Measurements from ENCODE around the gene ADGRB3. TPM values are rescaled to one million over a fixed set of nuclear protein-coding genes. Genes with fewer than 3 reads are reported as not detected.

Gene ADGRB3
- total RNA-seq, 1 donor from 2014 or later: 2.0 TPM

GRCh38 chr6:69026243-69026642, 391.2 kb downstream of the ADGRB3 start:
- no peak for DNase-seq (ENCODE audit: low spot score)

DNA sequence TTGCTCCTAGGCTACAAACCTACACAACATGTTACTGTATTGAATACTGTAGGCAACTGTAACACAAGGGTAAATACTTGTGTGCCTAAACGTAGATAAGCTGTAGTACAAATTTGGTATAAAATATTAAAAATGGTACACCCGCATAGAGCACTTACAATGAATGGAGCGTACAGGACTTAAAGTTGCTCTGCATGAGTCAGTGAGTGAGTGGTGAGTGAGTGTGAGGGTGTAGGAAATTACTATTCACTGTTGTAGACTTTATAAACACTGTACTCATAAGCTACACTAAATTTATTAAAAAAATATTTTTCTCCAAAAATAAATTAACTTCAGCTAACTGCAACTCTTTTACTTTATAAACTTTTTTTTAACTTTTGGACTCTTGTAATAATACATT, 391.6 kb downstream of the ADGRB3 start:
- no peak for DNase-seq (ENCODE audit: low spot score)

DNA sequence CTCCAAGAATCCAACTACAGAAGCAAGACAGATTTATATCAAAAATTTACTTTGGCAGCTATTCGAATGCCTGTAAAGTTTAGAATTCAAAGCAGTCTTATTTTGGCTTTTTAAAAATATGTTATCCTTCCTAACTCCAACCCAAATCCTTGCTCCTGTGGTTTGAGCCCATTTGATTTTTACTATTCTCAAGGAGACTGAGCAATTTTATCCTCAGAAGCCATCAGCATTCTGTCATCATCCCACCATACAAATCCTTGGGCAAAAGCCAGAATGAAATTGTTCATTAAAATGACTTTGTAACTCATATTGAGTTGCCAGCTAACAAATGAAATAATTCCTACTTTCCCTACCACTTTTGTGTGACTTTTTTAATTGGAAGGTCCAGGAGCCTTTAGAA, 392.8 kb downstream of the ADGRB3 start:
- no peak for DNase-seq (ENCODE audit: low spot score)

DNA sequence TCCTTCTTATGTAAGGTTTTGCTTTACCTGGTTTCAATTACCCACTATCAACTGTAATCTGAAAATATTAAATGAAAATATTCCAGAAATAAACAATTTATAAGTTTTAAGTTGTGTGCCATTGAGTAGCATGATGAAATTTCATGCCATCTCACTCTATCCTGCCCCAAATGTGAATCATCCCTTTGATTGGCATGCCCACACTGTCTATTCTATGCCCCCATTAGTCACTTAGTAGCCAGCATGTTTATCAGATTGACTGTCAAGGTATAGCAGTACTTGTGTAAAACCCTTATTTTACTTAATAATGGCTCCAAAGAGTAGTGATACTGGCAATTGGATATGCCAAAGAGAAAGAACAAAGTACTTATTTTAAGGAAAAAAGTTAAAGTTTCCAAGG, 403.8 kb downstream of the ADGRB3 start:
- no peak for DNase-seq (ENCODE audit: low spot score)

- DNase-seq (ENCODE audit: low spot score): no peak
Observed at GRCh38 chr6:69042297-69042696, 407.2 kb downstream of the ADGRB3 start.

DNA sequence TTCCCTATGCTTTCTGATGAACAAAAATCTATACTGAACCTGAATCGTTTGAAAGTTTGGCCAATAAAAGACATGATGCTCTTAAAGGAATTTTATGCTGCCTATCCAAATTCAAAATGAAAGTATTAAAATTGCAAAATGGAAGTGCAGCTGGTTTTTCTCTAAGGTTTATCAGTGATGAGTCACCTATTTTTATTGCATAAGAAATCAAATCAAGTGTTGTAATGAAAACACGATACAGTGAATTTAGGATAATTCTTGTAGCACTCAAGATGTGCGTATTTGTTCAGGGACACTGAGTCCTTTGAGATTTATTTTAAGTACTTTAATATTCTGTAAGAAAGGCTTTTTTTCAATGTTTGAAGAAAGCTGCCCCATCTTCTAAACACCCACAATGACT, 409.5 kb downstream of the ADGRB3 start:
- no peak for DNase-seq (ENCODE audit: low spot score)

DNA sequence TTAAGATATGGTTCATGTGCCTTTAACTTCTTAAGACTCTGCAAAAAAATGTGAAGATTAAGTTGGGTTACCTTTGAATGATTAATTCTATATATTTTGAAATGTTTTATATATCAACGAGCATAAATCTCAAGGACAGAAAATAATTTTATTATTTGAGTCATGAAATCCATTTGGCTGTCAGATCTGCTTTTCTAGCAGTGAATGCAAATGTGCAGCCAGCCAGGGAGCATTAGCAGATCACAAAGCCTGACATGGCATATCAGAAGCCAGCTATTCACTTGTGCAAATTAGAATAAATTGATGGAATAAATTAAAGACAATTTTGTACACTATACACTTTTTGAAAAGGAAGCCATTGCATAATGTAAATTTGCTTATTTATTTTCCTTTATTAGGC, 424.3 kb downstream of the ADGRB3 start:
- DNase-seq (ENCODE audit: low spot score): no peak

- no peak for DNase-seq (ENCODE audit: low spot score)
Observed at GRCh38 chr6:69061066-69061465, 426.0 kb downstream of the ADGRB3 start.

- no peak for DNase-seq (ENCODE audit: low spot score)
Observed at GRCh38 chr6:69063401-69063800, 428.3 kb downstream of the ADGRB3 start.

DNA sequence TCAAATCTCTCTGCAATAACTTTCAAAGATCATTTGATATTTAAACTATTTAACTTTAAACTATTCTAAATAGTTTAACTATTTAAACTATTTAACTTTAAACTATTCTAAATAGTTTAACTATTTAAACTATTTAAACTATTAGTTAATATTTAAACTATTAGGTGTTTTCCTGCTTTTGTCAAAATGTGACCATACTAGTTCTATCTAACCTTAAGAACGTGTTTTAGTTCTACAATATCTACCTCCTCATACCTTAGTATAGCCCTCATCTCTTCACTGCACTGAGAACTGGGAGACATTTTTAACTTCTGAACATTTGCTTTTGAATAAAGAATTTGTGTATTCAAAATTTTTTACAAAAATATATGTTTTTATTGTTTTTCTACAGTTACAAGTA, 429.1 kb downstream of the ADGRB3 start:
- DNase-seq (ENCODE audit: low spot score): no peak

GRCh38 chr6:69069881-69070280, 434.8 kb downstream of the ADGRB3 start:
- DNase-seq (ENCODE audit: low spot score): no peak

DNA sequence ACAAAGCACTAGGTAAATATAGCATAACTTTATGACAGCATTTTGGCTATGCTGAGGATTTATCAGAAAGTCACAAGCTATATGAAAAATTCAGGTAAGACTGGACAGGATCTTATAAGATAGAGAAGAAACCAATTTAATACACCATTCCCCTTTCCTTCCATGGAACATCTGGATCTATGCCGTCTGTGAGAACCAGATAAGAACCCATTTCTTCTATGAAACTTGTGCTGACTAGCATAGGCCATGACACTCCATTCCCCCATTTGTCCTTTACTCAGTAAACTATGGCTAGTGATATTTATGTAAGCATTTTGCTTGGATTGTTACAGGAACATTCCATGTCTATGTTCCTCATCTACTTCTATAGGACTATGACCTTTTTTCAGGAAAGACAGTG, 437.7 kb downstream of the ADGRB3 start:
- DNase-seq (ENCODE audit: low spot score): no peak

GRCh38 chr6:69084746-69085335, 449.8 kb downstream of the ADGRB3 start:
- DNase-seq (ENCODE audit: low spot score): no peak

DNA sequence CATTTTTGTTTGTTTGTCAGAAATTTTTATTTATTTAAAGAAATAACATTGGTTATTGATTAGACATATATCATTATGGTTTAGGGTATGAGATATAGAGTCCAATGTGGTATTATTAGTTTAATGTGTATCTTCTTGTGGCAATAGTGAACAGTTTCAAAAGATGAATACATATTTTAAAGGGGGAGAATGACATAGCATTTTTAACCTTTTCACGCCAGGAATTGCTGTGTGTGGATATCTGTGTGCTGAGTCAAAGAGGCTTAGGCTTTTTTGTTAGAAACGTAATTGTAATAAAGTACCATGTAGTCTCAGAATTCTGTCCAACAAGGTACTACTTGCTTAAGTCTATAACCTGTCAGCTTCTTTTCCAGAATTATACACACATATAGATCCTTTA, 451.6 kb downstream of the ADGRB3 start:
- no peak for DNase-seq (ENCODE audit: low spot score)

GRCh38 chr6:69089539-69089938, 454.5 kb downstream of the ADGRB3 start:
- no peak for DNase-seq (ENCODE audit: low spot score)

DNA sequence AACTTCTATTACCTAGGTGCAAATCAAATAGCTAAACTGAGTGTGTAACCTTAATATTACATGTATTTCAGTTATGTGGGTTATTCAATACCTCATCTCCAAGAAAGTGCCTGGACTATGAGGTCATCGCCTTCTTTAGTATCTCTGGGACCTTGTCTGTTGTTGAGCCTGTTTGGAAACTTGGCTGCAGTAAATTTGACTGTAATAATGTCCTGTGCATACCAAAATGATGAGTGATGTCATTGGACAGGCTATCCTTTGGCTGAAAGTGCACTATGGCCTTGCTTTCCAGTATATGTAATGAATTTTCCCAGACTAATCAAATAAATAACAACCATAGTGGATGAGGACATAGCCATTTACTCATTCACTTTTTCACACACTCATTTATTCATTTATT, 455.1 kb downstream of the ADGRB3 start:
- no peak for DNase-seq (ENCODE audit: low spot score)

DNA sequence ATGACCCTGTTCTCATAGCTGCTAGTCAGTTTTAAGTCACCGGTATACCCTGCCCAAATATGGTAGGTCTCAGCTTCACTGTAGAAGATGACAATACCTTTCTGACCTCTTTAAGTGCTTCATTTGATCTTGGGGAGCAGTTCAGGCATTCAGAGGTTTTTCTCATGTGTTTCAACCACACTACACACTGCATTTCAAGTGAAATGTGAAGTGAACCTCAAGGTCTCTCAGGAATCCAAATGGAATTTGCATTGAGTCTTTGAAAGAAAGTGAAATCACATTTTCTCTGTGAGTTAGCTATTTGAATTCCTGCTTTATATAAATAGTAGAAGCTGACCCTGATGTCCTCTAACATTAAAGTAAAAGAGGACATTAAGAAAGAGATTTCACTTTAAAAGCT, 461.6 kb downstream of the ADGRB3 start:
- no peak for DNase-seq (ENCODE audit: low spot score)

DNA sequence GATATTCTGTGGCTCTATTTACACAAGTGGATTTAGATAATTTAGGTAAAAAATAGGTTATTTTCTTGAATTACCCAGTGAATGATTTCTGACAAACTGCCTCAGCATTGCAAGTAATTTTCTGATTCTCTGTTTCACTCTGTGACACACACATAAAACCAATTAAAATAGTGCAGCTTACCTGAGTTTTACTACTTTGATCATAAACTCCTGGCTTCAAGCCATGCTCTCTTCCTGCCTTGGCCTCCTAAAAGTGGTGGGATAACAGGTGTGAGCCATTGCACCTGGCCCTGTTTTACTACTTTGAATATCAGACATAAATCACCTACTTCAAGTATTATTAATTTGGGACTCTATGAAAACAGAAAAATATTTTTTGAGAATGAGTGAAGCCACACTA, 462.9 kb downstream of the ADGRB3 start:
- no peak for DNase-seq (ENCODE audit: low spot score)

DNA sequence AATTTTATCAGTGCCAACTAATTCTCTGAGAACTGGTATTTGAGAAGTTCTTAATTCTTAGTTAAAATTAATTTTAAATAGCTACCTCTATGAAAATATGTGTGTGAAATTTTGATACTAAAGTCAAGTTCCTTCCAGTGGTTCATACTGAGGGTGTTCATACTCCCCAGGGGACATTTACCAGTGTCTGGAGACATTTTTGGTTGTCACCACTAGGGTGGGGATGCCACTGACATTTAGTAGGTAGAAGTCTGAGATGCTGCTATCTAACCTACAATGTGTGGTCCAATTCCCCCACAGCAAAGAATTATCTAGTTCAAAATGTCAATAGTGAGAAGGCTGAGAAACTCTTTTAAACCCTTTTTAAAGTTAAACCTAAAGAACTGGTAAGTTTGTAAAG, 463.8 kb downstream of the ADGRB3 start:
- no peak for DNase-seq (ENCODE audit: low spot score)

DNA sequence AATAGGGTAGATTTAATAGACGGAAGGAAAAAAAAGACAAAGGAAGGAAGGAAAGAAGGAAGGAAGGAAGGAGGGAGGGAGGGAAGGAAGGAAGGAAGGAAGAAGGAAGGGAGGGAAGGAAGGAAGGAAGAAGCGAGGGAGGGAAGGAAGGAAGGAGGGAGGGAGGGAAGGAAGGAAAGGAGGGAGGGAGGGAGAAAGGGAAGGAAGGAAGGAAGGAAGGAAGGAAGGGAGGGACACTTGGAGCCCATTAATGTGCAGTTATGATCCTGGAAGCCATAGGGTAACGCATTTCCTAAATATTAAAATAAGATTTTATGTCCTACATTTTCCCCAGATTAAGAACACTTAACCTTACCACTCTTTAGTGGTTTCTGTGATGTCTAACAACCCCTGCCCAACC, 465.7 kb downstream of the ADGRB3 start:
- no peak for DNase-seq (ENCODE audit: low spot score)

DNA sequence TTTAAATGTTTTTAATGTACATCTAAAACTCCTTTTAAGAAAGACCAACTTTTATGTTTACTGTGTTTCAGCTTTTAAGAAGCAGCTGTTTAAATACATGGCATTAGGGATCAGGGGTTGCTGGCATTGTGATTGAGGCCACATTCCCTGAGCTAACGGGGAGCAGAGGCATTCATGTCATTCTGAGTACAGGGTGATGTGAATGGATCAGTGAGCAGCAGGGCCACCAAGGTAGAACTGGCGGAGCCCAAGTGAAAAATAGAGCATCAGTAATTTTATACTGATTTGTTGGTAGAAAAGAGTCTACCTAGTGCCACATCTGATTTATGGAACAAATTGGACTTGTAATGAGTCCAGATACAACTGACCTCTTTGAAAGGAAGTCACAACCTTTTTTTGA, 467.3 kb downstream of the ADGRB3 start:
- DNase-seq (ENCODE audit: low spot score): no peak

DNA sequence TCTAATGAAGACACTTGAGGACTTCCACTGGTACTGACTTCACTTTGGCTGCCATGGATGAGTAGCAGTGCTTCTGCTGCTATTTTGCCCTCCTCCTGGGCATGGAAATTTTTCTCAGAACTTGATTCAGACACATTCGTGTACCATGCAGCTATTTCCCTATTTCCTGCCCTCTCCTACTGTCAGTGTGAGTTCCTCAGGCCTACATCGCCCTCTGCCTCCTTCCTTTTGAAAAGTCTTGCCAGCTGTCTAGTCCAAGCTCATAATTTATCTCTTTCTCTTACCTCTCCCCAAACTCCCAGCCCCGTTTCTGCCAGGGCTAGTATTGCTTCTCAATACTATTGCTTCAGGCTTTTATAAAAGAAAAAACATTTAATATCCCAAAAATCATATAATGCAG, 470.2 kb downstream of the ADGRB3 start:
- DNase-seq (ENCODE audit: low spot score): no peak

GRCh38 chr6:69106511-69106910, 471.4 kb downstream of the ADGRB3 start:
- DNase-seq (ENCODE audit: low spot score): no peak

DNA sequence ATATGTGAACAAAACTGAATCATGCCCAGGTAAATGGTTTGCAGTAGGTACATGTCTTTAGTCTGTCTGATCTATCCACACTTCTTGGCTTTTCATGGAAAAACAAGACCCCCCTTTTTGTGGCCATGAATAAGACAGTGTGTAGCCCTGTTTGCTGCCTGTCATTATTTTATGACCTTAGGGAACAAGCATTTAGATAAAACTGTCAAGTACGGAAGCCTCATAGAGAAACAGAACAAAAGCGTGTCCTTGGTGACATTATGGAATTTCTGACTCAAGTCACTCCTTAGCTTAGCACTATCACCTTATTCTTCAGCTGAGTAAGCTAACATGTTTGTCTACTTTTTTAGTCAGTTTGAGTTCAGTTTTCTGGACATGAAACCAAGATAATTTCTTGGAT, 476.2 kb downstream of the ADGRB3 start:
- no peak for DNase-seq (ENCODE audit: low spot score)

DNA sequence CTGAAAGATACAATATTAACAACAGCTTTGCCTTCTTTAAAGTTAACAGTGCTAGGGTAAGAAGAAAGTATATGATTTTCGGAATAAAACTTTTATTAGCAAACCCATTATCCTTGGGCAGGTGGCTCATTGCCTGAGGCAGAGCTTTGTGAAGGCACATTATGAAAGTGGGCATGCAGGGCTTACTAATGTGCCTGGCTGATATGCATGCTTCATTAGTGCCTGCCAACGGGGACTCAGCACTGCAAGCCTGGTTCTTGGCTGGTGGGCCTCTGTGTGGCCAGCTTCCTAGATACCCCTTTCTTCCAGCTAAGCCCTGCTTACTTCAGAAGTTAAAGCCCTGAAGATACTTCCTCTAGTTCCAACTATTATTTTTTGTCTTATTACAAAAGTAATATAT, 481.6 kb downstream of the ADGRB3 start:
- DNase-seq (ENCODE audit: low spot score): no peak

Data from mucosa of gallbladder (tissue), 1 donor.